ENCODE measurements around the gene SCGB1C1.
"Not testable (repeated sequence)": the region's sequence is repeated elsewhere in the genome, so short reads cannot be mapped to it uniquely, and the experiment has no call there.

SCGB1C1 gene

GRCh38 chr11:190546-190945 lies 2.3 kb upstream of the SCGB1C1 start:
- H3K14ac ChIP-seq (ENCODE audit: low read length in 2 of 2); H3K27ac ChIP-seq (ENCODE audit: low read length, poor library complexity, severe bottlenecking); H4K91ac ChIP-seq (ENCODE audit: low read length); H3K9ac ChIP-seq (ENCODE audit: low read length); DNase-seq; H2BK5ac ChIP-seq (ENCODE audit: low read depth, low read length, poor library complexity, severe bottlenecking); H3K4me3 ChIP-seq (ENCODE audit: insufficient read depth in 1 of 2, low read depth in 1 of 2, low read length in 2 of 2); H3K27me3 ChIP-seq (ENCODE audit: control insufficient read depth in 1 of 2, insufficient read depth in 1 of 2, low read length in 2 of 2); H3K9me3 ChIP-seq (ENCODE audit: control insufficient read depth, low read length); H2BK15ac ChIP-seq (ENCODE audit: low read depth, poor library complexity, severe bottlenecking); H3K4me1 ChIP-seq (ENCODE audit: control insufficient read depth, insufficient read depth, low read depth, low read length); H3K4ac ChIP-seq (ENCODE audit: low read depth in 1 of 2, low read length in 2 of 2); H3K18ac ChIP-seq (ENCODE audit: low read depth in 1 of 2, low read length in 2 of 2); H2BK120ac ChIP-seq (ENCODE audit: low read depth, low read length); H3K23ac ChIP-seq (ENCODE audit: low read length in 2 of 2); H2AK5ac ChIP-seq (ENCODE audit: low read length, severe bottlenecking); H2BK12ac ChIP-seq (ENCODE audit: low read length in 2 of 2); H3K36me3 ChIP-seq (ENCODE audit: control insufficient read depth in 1 of 2, insufficient read depth in 2 of 2, low read depth in 1 of 2, low read length in 2 of 2); H3K79me1 ChIP-seq (replicated peaks; ENCODE audit: low read length, poor library complexity, severe bottlenecking); H3K4me2 ChIP-seq (ENCODE audit: low read length, poor library complexity, severe bottlenecking); H2AFZ ChIP-seq (ENCODE audit: low read depth, low read length); H4K8ac ChIP-seq (ENCODE audit: low read length): not testable (repeated sequence)
- WGBS, result no CpG with 5 or more reads among the region's 5 CpGs

- 0% methylated on average over 2 of the region's 8 CpGs for WGBS
Observed at GRCh38 chr11:191490-192478, 1.1 kb upstream of the SCGB1C1 start.

GRCh38 chr11:193481-193880 lies 603 bp downstream of the SCGB1C1 start:
- not testable (repeated sequence) for H2BK5ac ChIP-seq (ENCODE audit: low read depth, low read length, poor library complexity, severe bottlenecking); DNase-seq; H3K4me3 ChIP-seq (ENCODE audit: insufficient read depth in 1 of 2, low read depth in 1 of 2, low read length in 2 of 2); H3K23ac ChIP-seq (ENCODE audit: low read length in 2 of 2); H3K14ac ChIP-seq (ENCODE audit: low read length in 2 of 2); H2BK120ac ChIP-seq (ENCODE audit: low read depth, low read length); H3K4me2 ChIP-seq (ENCODE audit: low read length, poor library complexity, severe bottlenecking); H3K18ac ChIP-seq (ENCODE audit: low read depth in 1 of 2, low read length in 2 of 2); H2BK12ac ChIP-seq (ENCODE audit: low read length in 2 of 2); H3K79me1 ChIP-seq (replicated peaks; ENCODE audit: low read length, poor library complexity, severe bottlenecking); H3K4ac ChIP-seq (ENCODE audit: low read depth in 1 of 2, low read length in 2 of 2); H2BK15ac ChIP-seq (ENCODE audit: low read depth, poor library complexity, severe bottlenecking); H3K9me3 ChIP-seq (ENCODE audit: control insufficient read depth, low read length); H3K9ac ChIP-seq (ENCODE audit: low read length); H4K8ac ChIP-seq (ENCODE audit: low read length); H2AFZ ChIP-seq (ENCODE audit: low read depth, low read length); H3K36me3 ChIP-seq (ENCODE audit: control insufficient read depth in 1 of 2, insufficient read depth in 2 of 2, low read depth in 1 of 2, low read length in 2 of 2); H3K27ac ChIP-seq (ENCODE audit: low read length, poor library complexity, severe bottlenecking); H3K4me1 ChIP-seq (ENCODE audit: control insufficient read depth, insufficient read depth, low read depth, low read length); H3K27me3 ChIP-seq (ENCODE audit: control insufficient read depth in 1 of 2, insufficient read depth in 1 of 2, low read length in 2 of 2); H4K91ac ChIP-seq (ENCODE audit: low read length); H2AK5ac ChIP-seq (ENCODE audit: low read length, severe bottlenecking)
- 94% methylated on average over 4 of the region's 5 CpGs for WGBS

More at GRCh38 chr11:191490-192478, 1.1 kb upstream of the SCGB1C1 start:
- not testable (repeated sequence) for DNase-seq; H2AK5ac ChIP-seq (ENCODE audit: low read length, severe bottlenecking); H3K79me1 ChIP-seq (replicated peaks; ENCODE audit: low read length, poor library complexity, severe bottlenecking); H3K9ac ChIP-seq (ENCODE audit: low read length); H3K4ac ChIP-seq (ENCODE audit: low read depth in 1 of 2, low read length in 2 of 2); H3K36me3 ChIP-seq (ENCODE audit: control insufficient read depth in 1 of 2, insufficient read depth in 2 of 2, low read depth in 1 of 2, low read length in 2 of 2); H3K18ac ChIP-seq (ENCODE audit: low read depth in 1 of 2, low read length in 2 of 2); H3K14ac ChIP-seq (ENCODE audit: low read length in 2 of 2); H3K9me3 ChIP-seq (ENCODE audit: control insufficient read depth, low read length); H3K23ac ChIP-seq (ENCODE audit: low read length in 2 of 2); H3K4me3 ChIP-seq (ENCODE audit: insufficient read depth in 1 of 2, low read depth in 1 of 2, low read length in 2 of 2); H4K8ac ChIP-seq (ENCODE audit: low read length); H2BK12ac ChIP-seq (ENCODE audit: low read length in 2 of 2); H2BK5ac ChIP-seq (ENCODE audit: low read depth, low read length, poor library complexity, severe bottlenecking); H4K91ac ChIP-seq (ENCODE audit: low read length); H3K4me2 ChIP-seq (ENCODE audit: low read length, poor library complexity, severe bottlenecking); H2AFZ ChIP-seq (ENCODE audit: low read depth, low read length); H3K27ac ChIP-seq (ENCODE audit: low read length, poor library complexity, severe bottlenecking); H3K27me3 ChIP-seq (ENCODE audit: control insufficient read depth in 1 of 2, insufficient read depth in 1 of 2, low read length in 2 of 2); H2BK15ac ChIP-seq (ENCODE audit: low read depth, poor library complexity, severe bottlenecking); H2BK120ac ChIP-seq (ENCODE audit: low read depth, low read length); H3K4me1 ChIP-seq (ENCODE audit: control insufficient read depth, insufficient read depth, low read depth, low read length)

GRCh38 chr11:196786-197731 lies 4.2 kb downstream of the SCGB1C1 start:
- H3K14ac ChIP-seq (ENCODE audit: low read length in 2 of 2), result no peak overlapping the region
- H3K9me3 ChIP-seq (ENCODE audit: control insufficient read depth, low read length), result no peaks in the 10 kb centered on the region
- no peak for DNase-seq

More at GRCh38 chr11:196786-197731, 4.2 kb downstream of the SCGB1C1 start:
- 85% methylated on average over 23 of the region's 23 CpGs for WGBS
- Histone ChIP-seq H3K4me2 (ENCODE audit: low read length, poor library complexity, severe bottlenecking) (no peak overlapping the region), H3K79me1 (replicated peaks; ENCODE audit: low read length, poor library complexity, severe bottlenecking) (peaks cover 6% of the 10 kb centered on the region), H3K27ac (ENCODE audit: low read length, poor library complexity, severe bottlenecking) (no peak overlapping the region), H3K23ac (ENCODE audit: low read length in 2 of 2) (no peak overlapping the region), H3K4ac (ENCODE audit: low read depth in 1 of 2, low read length in 2 of 2) (no peak overlapping the region), H2AK5ac (ENCODE audit: low read length, severe bottlenecking) (no peak overlapping the region), H3K27me3 (ENCODE audit: control insufficient read depth in 1 of 2, insufficient read depth in 1 of 2, low read length in 2 of 2) (peaks cover 0 to 3% of the 10 kb centered on the region in 2 experiments), H2BK120ac (ENCODE audit: low read depth, low read length) (no peak overlapping the region), H4K8ac (ENCODE audit: low read length) (peak overlapping the region; percentile 9), H2AFZ (ENCODE audit: low read depth, low read length) (no peak overlapping the region), H2BK15ac (ENCODE audit: low read depth, poor library complexity, severe bottlenecking) (no peak overlapping the region), H3K36me3 (ENCODE audit: control insufficient read depth in 1 of 2, insufficient read depth in 2 of 2, low read depth in 1 of 2, low read length in 2 of 2) (peaks cover 15 to 17% of the 10 kb centered on the region in 2 experiments), H2BK12ac (ENCODE audit: low read length in 2 of 2) (no peak overlapping the region), H4K91ac (ENCODE audit: low read length) (no peak overlapping the region), H3K9ac (ENCODE audit: low read length) (no peak overlapping the region), H3K4me3 (ENCODE audit: insufficient read depth in 1 of 2, low read depth in 1 of 2, low read length in 2 of 2) (no peak overlapping the region), H3K18ac (ENCODE audit: low read depth in 1 of 2, low read length in 2 of 2) (no peak overlapping the region), H2BK5ac (ENCODE audit: low read depth, low read length, poor library complexity, severe bottlenecking) (no peak overlapping the region), H3K4me1 (ENCODE audit: control insufficient read depth, insufficient read depth, low read depth, low read length) (peaks cover 6% of the 10 kb centered on the region)
